Astrocyte of the hippocampus (primary cell): ENCODE measurements around the gene TUBA1C.

Source experiments
- DNase-seq: peaks from one replicate; pipeline ENCODE4 v3.0.0; 2011; ENCODE audit warnings: low read depth, low spot score

TUBA1C gene

GRCh38 chr12:49264873-49265792 is at the start of gene TUBA1C:
TSS of gene TUBA1C (plus strand) at chr12:49265082. CDS start at chr12:49265182, 100 bp downstream.
- peak; percentile 98 for DNase-seq

- no peak for DNase-seq
Measured at GRCh38 chr12:49219417-49220026, 45.4 kb upstream of the TUBA1C start.

- no peak for DNase-seq
Measured at GRCh38 chr12:49220972-49221371, 43.9 kb upstream of the TUBA1C start.

- DNase-seq = no peak
Measured at GRCh38 chr12:49223122-49223521, 41.8 kb upstream of the TUBA1C start.

- DNase-seq = no peak
Measured at GRCh38 chr12:49223590-49224369, 41.1 kb upstream of the TUBA1C start.

- DNase-seq = peak; percentile 56
Measured at GRCh38 chr12:49225576-49226166, 39.2 kb upstream of the TUBA1C start.

- no peak for DNase-seq
Measured at GRCh38 chr12:49227713-49228112, 37.2 kb upstream of the TUBA1C start.

GRCh38 chr12:49228653-49229052 is 36.2 kb upstream of the TUBA1C start:
- DNase-seq = no peak

GRCh38 chr12:49230176-49230804 is 34.6 kb upstream of the TUBA1C start:
- DNase-seq = no peak

- no peak for DNase-seq
Measured at GRCh38 chr12:49230805-49231194, 34.1 kb upstream of the TUBA1C start.

GRCh38 chr12:49231878-49232655 is 32.8 kb upstream of the TUBA1C start:
- peak; percentile 36 for DNase-seq

- peak; percentile 86 for DNase-seq
Measured at GRCh38 chr12:49232940-49233841, 31.7 kb upstream of the TUBA1C start.

- peak; percentile 39 for DNase-seq
Measured at GRCh38 chr12:49233842-49234526, 30.9 kb upstream of the TUBA1C start.

GRCh38 chr12:49236423-49236822 is 28.5 kb upstream of the TUBA1C start:
- DNase-seq = no peak

- DNase-seq = no peak
Measured at GRCh38 chr12:49243631-49244030, 21.3 kb upstream of the TUBA1C start.

- peak; percentile 87 for DNase-seq
Measured at GRCh38 chr12:49244176-49244575, 20.7 kb upstream of the TUBA1C start.

- DNase-seq = no peak
Measured at GRCh38 chr12:49251357-49251756, 13.5 kb upstream of the TUBA1C start.

- peak; percentile 49 for DNase-seq
Measured at GRCh38 chr12:49253033-49253623, 11.8 kb upstream of the TUBA1C start.
